MG63 (cell line): ENCODE data around the gene C22orf39. TPM values are rescaled to one million over a fixed set of nuclear protein-coding genes. Genes with fewer than 3 reads are reported as not detected.
A peak's percentile ranks its signal among the peaks of the same experiment; 100 is the strongest.

Source experiments
- DNase-seq: peaks from one replicate; pipeline ENCODE4 v3.0.0-alpha.2; 2020
- H3K27me3 ChIP-seq: fragments of 250-450 bp; sonication (Bioruptor Pico); 2 replicates; pipeline ENCODE4 v1.5.1; 2020; ENCODE audit warnings: mild to moderate bottlenecking, moderate library complexity
- H3K36me3 ChIP-seq: fragments of 250-450 bp; sonication (Bioruptor Pico); 2 replicates; pipeline ENCODE4 v1.5.1; 2020; ENCODE audit warnings: mild to moderate bottlenecking, moderate library complexity
- H3K4me3 ChIP-seq: fragments of 250-450 bp; sonication (Bioruptor Pico); 2 replicates; pipeline ENCODE4 v1.5.1; 2020; ENCODE audit warnings: mild to moderate bottlenecking, moderate library complexity
- H3K9me3 ChIP-seq: fragments of 250-450 bp; sonication (Bioruptor Pico); 2 replicates; pipeline ENCODE4 v1.5.1; 2020; ENCODE audit warnings: mild to moderate bottlenecking, moderate library complexity
- total RNA-seq: library from RNA; depleted of rRNA; stranded (reverse); fragments of >200 nt; shearing (Covaris generic); gene quantifications from 2 replicates; pipeline ENCODE4 v1.2.3, GENCODE V29; 2014; ENCODE audit warnings: low replicate concordance; rRNA removed

C22orf39 gene
- total RNA-seq, 1 experiment from 2014 or later: 38.7 TPM

DNA sequence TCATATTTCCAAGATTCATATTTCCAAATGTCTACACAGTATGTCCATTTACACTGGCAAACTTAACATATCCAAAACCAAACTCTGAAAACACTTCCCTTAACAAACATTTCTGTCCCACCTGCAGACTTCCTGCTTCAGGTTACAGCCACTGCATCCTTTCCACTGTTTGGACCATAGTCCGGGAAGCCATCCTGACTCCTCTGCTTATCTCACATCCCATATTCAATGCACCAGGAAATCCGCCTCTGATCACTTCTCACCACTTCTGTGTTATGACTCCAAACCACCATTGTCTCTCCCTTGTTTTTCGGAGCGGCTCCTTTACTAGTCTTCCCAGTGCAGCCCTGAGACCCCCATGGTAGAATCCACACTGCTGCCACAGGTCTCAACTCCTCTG, 46.0 kb downstream of the C22orf39 start:
- no peak overlapping the region for H3K4me3 ChIP-seq
- H3K9me3 ChIP-seq: no peaks in the 10 kb centered on the region
- peaks cover 40% of the 10 kb centered on the region for H3K36me3 ChIP-seq
- no peak for DNase-seq
- no peaks in the 10 kb centered on the region for H3K27me3 ChIP-seq

- Histone ChIP-seq H3K9me3 (no peaks in the 10 kb centered on the region), H3K27me3 (no peaks in the 10 kb centered on the region), H3K4me3 (no peak overlapping the region), H3K36me3 (peaks cover 34% of the 10 kb centered on the region)
- no peak for DNase-seq
These were observed 46.6 kb downstream of the C22orf39 start for GRCh38 chr22:19400881-19401280.

DNA sequence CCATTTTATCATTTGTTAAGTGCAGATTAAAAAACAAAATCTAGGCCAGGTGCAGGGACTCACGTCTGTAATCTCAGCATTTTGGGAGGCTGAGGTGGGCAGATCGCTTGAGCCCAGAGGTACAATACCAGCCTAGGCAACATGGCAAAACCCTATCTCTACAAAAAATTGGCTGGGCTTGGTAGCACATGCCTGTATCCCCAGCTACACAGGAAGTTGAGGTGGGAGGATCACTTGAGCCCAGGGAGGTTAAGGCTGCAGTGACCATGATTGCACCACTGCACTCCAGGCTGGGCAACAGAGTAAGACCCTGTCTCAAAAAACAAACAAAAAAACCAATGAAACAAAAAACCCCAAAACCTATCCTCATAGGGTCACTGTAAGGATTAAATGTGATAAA, 48.9 kb downstream of the C22orf39 start:
- Histone ChIP-seq H3K4me3 (no peak overlapping the region), H3K9me3 (no peaks in the 10 kb centered on the region), H3K36me3 (peaks cover 29% of the 10 kb centered on the region), H3K27me3 (no peaks in the 10 kb centered on the region)
- no peak for DNase-seq

- Histone ChIP-seq H3K4me3 (no peak overlapping the region), H3K9me3 (no peaks in the 10 kb centered on the region), H3K27me3 (no peaks in the 10 kb centered on the region), H3K36me3 (peaks cover 31% of the 10 kb centered on the region)
- peak; percentile 10 for DNase-seq
These were observed 49.3 kb downstream of the C22orf39 start for GRCh38 chr22:19398206-19398605.

DNA sequence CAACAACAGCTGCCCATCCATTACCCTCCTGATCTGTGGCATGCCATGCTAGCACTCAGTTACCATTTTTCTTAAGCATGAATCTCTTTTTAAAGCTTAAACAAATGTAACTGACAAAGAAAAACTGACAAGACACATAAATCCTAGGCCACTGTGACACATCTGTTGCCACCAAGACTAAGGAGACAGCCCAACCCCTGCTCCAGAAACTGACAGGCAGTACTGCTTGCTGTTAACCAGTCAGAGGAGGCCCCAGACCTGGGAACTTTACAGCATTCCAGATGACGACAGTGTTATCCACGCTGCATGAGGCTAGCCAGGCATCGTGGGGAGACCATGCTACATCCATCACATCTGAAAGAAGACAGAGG, 49.8 kb downstream of the C22orf39 start:
- Histone ChIP-seq H3K36me3 (peaks cover 32% of the 10 kb centered on the region), H3K27me3 (no peaks in the 10 kb centered on the region), H3K9me3 (no peaks in the 10 kb centered on the region), H3K4me3 (no peak overlapping the region)
- no peak for DNase-seq

DNA sequence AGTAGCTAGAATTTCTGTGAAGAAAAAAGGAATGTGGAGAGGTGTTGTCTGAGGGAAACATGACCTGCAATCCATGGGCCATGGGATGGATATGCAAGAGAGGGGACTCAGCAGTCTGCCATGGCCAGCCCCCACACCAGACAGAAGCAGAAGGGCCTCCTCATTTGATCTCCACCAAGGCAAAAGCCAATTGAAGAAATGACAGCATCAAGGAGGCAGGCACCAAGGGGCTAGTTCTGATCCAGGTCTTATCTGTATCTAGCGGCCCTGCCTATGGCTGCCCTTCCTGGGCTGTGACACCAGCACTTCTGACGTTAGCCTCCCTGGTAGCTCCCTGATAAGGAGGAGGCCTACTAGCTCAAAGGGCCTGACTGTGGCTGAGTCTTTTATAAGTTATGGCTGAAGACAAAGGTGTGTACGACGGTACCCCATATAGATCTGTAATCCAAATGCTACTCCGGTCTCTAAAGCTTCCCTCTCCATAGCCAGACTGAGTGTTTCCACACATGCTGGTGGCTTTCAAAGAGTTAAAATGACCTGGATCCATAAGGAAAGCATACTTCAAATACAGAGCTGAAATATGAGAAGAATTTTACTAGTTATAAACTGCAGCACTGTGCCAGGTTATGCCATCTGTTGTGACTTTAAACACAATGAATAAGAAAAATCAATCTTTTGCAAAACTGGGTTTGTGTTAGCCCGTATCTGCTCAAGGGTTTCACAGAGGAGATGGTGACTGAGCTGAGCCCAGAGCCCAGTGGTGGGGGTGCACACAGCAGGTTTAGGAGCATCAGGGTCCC, 50.4 kb downstream of the C22orf39 start:
- peaks cover 33% of the 10 kb centered on the region for H3K36me3 ChIP-seq
- no peak for DNase-seq

DNA sequence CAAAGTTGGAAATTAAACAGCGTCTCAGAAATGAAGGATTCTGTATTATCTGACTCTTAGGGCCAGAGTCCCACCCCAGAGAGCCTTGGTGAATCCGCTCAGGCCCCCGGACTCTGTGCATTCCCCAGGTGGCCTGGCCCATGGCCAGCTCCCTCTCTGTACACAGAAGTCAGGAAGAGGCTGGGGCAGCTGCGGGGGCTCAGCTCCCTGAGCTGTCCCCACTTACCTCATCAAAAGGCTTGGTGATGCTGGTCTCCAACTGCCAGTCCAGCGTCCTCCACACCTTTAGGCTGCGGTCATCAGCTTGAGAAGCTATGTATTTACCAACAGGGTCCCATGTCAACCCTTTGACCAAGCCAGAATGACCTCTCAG, 51.0 kb downstream of the C22orf39 start:
- no peaks in the 10 kb centered on the region for H3K27me3 ChIP-seq
- no peaks in the 10 kb centered on the region for H3K9me3 ChIP-seq
- no peak overlapping the region for H3K4me3 ChIP-seq
- no peak for DNase-seq
- H3K36me3 ChIP-seq: peaks cover 28% of the 10 kb centered on the region

More for the DNA sequence above, 50.4 kb downstream of the C22orf39 start:
- Histone ChIP-seq H3K27me3 (no peaks in the 10 kb centered on the region), H3K4me3 (no peak overlapping the region), H3K9me3 (no peaks in the 10 kb centered on the region)

GRCh38 chr22:19395276-19395675, 52.2 kb downstream of the C22orf39 start:
- no peaks in the 10 kb centered on the region for H3K9me3 ChIP-seq
- no peaks in the 10 kb centered on the region for H3K27me3 ChIP-seq
- DNase-seq: no peak
- no peak overlapping the region for H3K4me3 ChIP-seq
- peaks cover 28% of the 10 kb centered on the region for H3K36me3 ChIP-seq

GRCh38 chr22:19394274-19395050, 53.0 kb downstream of the C22orf39 start:
- H3K36me3 ChIP-seq: peaks cover 33% of the 10 kb centered on the region
- no peaks in the 10 kb centered on the region for H3K27me3 ChIP-seq
- DNase-seq: no peak
- H3K4me3 ChIP-seq: no peak overlapping the region
- H3K9me3 ChIP-seq: no peaks in the 10 kb centered on the region

- Histone ChIP-seq H3K4me3 (no peak overlapping the region), H3K36me3 (peaks cover 37% of the 10 kb centered on the region), H3K27me3 (no peaks in the 10 kb centered on the region), H3K9me3 (no peaks in the 10 kb centered on the region)
- no peak for DNase-seq
These were observed 53.8 kb downstream of the C22orf39 start for GRCh38 chr22:19393704-19394103.

Other genes with a start within 250 kb of the C22orf39 start
- 0.62 and 1.5 TPM in 2 replicates for gene CLTCL1, start 156.0 kb downstream of the C22orf39 start, total RNA-seq
- gene HIRA, start 16.0 kb downstream of the C22orf39 start, total RNA-seq: 19.8 and 22.1 TPM in 2 replicates
- 56.2 and 80.2 TPM in 2 replicates for gene MRPL40, start 15.2 kb downstream of the C22orf39 start, total RNA-seq
- 128 and 161 TPM in 2 replicates for gene UFD1, start 31.5 kb upstream of the C22orf39 start, total RNA-seq
- 81.8 and 89.1 TPM in 2 replicates for gene CDC45, start 32.2 kb upstream of the C22orf39 start, total RNA-seq
- not detected in 2 replicates for gene CLDN5, start 76.7 kb upstream of the C22orf39 start, total RNA-seq